HG02981 (cell line): ENCODE measurements around the gene PKIB.
"Not testable (repeated sequence)": the region's sequence is repeated elsewhere in the genome, so short reads cannot be mapped to it uniquely, and the experiment has no call there.

ENCODE experiments used
- ATAC-seq: cut with Tn5 transposase; IDR thresholded peaks from one replicate; pipeline ENCODE4 v1.9.1; 2021; ENCODE audit warnings: mild to moderate bottlenecking, moderate library complexity; ENCODE audit not compliant: unreplicated experiment

PKIB gene

GRCh38 chr6:122736616-122737015 is 126.4 kb downstream of the PKIB start:
- ATAC-seq: no peak

GRCh38 chr6:122740091-122740490 is 129.9 kb downstream of the PKIB start:
- no peak for ATAC-seq

- no peak for ATAC-seq
Measured at GRCh38 chr6:122740936-122741335, 130.7 kb downstream of the PKIB start.

- not testable (repeated sequence) for ATAC-seq
Measured at GRCh38 chr6:122744247-122744646, 134.0 kb downstream of the PKIB start.

GRCh38 chr6:122744856-122745255 is 134.7 kb downstream of the PKIB start:
- ATAC-seq: not testable (repeated sequence)

- no peak for ATAC-seq
Measured at GRCh38 chr6:122746688-122747087, 136.5 kb downstream of the PKIB start.

- ATAC-seq: no peak
Measured at GRCh38 chr6:122747573-122747972, 137.4 kb downstream of the PKIB start.

GRCh38 chr6:122748945-122749344 is 138.7 kb downstream of the PKIB start:
- not testable (repeated sequence) for ATAC-seq

- no peak for ATAC-seq
Measured at GRCh38 chr6:122749451-122750050, 139.3 kb downstream of the PKIB start.

GRCh38 chr6:122751326-122751725 is 141.1 kb downstream of the PKIB start:
- peak; percentile 85 for ATAC-seq

GRCh38 chr6:122752459-122752858 is 142.3 kb downstream of the PKIB start:
- no peak for ATAC-seq

- ATAC-seq: no peak
Measured at GRCh38 chr6:122753000-122753687, 142.9 kb downstream of the PKIB start.

GRCh38 chr6:122753688-122754056 is 143.5 kb downstream of the PKIB start:
- ATAC-seq: no peak

GRCh38 chr6:122754191-122754731 is 144.1 kb downstream of the PKIB start:
- no peak for ATAC-seq

GRCh38 chr6:122755901-122756300 is 145.7 kb downstream of the PKIB start:
- ATAC-seq: no peak

GRCh38 chr6:122758927-122759334 is 148.7 kb downstream of the PKIB start:
- ATAC-seq: peak; percentile 100

- no peak for ATAC-seq
Measured at GRCh38 chr6:122760330-122760729, 150.1 kb downstream of the PKIB start.

GRCh38 chr6:122766256-122766655 is 156.1 kb downstream of the PKIB start:
- ATAC-seq: no peak

- ATAC-seq: no peak
Measured at GRCh38 chr6:122770835-122771601, 160.8 kb downstream of the PKIB start.

- ATAC-seq: no peak
Measured at GRCh38 chr6:122772724-122773415, 162.7 kb downstream of the PKIB start.
